Measurements from ENCODE around the gene SNCAIP.

SNCAIP gene

GRCh38 chr5:122295138-122295537, 16.9 kb upstream of the SNCAIP start:
- H3K4me1 ChIP-seq (ENCODE audit: insufficient read depth, poor library complexity, severe bottlenecking): no peaks in the 10 kb centered on the region
- no peak for ATAC-seq (ENCODE audit: low read depth)
- H3K27ac ChIP-seq (ENCODE audit: poor library complexity, severe bottlenecking): no peak overlapping the region
- no peaks in the 10 kb centered on the region for H3K36me3 ChIP-seq (ENCODE audit: low read depth)
- no peak for DNase-seq (ENCODE audit: low spot score)
- TF ChIP-seq CTCF (IDR thresholded peaks at IDR 0.05; ENCODE audit: poor library complexity, severe bottlenecking): peak; percentile 19
- H3K4me3 ChIP-seq (ENCODE audit: severe bottlenecking): no peak overlapping the region
- no peaks in the 10 kb centered on the region for H3K27me3 ChIP-seq (ENCODE audit: insufficient read depth, poor library complexity, severe bottlenecking)
- H3K9me3 ChIP-seq (ENCODE audit: severe bottlenecking): peaks cover 4% of the 10 kb centered on the region

GRCh38 chr5:122296871-122297270, 15.2 kb upstream of the SNCAIP start:
- no peaks in the 10 kb centered on the region for H3K4me1 ChIP-seq (ENCODE audit: insufficient read depth, poor library complexity, severe bottlenecking)
- TF ChIP-seq CTCF (IDR thresholded peaks at IDR 0.05; ENCODE audit: poor library complexity, severe bottlenecking): no peak
- peaks cover 4% of the 10 kb centered on the region for H3K9me3 ChIP-seq (ENCODE audit: severe bottlenecking)
- ATAC-seq (ENCODE audit: low read depth): no peak
- H3K27ac ChIP-seq (ENCODE audit: poor library complexity, severe bottlenecking): no peak overlapping the region
- DNase-seq (ENCODE audit: low spot score): no peak
- H3K36me3 ChIP-seq (ENCODE audit: low read depth): no peaks in the 10 kb centered on the region
- no peak overlapping the region for H3K4me3 ChIP-seq (ENCODE audit: severe bottlenecking)
- no peaks in the 10 kb centered on the region for H3K27me3 ChIP-seq (ENCODE audit: insufficient read depth, poor library complexity, severe bottlenecking)

- TF ChIP-seq CTCF (IDR thresholded peaks at IDR 0.05; ENCODE audit: poor library complexity, severe bottlenecking): no peak
- Histone ChIP-seq H3K9me3 (ENCODE audit: severe bottlenecking) (peaks cover 4% of the 10 kb centered on the region), H3K4me3 (ENCODE audit: severe bottlenecking) (no peak overlapping the region), H3K4me1 (ENCODE audit: insufficient read depth, poor library complexity, severe bottlenecking) (no peaks in the 10 kb centered on the region), H3K27me3 (ENCODE audit: insufficient read depth, poor library complexity, severe bottlenecking) (peaks cover 5% of the 10 kb centered on the region), H3K27ac (ENCODE audit: poor library complexity, severe bottlenecking) (no peak overlapping the region), H3K36me3 (ENCODE audit: low read depth) (no peaks in the 10 kb centered on the region)
- ATAC-seq (ENCODE audit: low read depth): no peak
- DNase-seq (ENCODE audit: low spot score): no peak
Observed at GRCh38 chr5:122297587-122298298, 14.3 kb upstream of the SNCAIP start.

- DNase-seq (ENCODE audit: low spot score) (no peak), ATAC-seq (ENCODE audit: low read depth) (0 out of 3 replicates have a peak, but pooled peaks have one; percentile 23)
- H3K4me3 ChIP-seq (ENCODE audit: severe bottlenecking): no peak overlapping the region
- H3K27ac ChIP-seq (ENCODE audit: poor library complexity, severe bottlenecking): no peak overlapping the region
- no peaks in the 10 kb centered on the region for H3K4me1 ChIP-seq (ENCODE audit: insufficient read depth, poor library complexity, severe bottlenecking)
- no peak for TF ChIP-seq CTCF (IDR thresholded peaks at IDR 0.05; ENCODE audit: poor library complexity, severe bottlenecking)
- H3K9me3 ChIP-seq (ENCODE audit: severe bottlenecking): no peaks in the 10 kb centered on the region
- no peaks in the 10 kb centered on the region for H3K36me3 ChIP-seq (ENCODE audit: low read depth)
- peaks cover 5% of the 10 kb centered on the region for H3K27me3 ChIP-seq (ENCODE audit: insufficient read depth, poor library complexity, severe bottlenecking)
Observed at GRCh38 chr5:122300374-122300773, 11.7 kb upstream of the SNCAIP start.

GRCh38 chr5:122301016-122301415, 11.0 kb upstream of the SNCAIP start:
- Histone ChIP-seq H3K4me1 (ENCODE audit: insufficient read depth, poor library complexity, severe bottlenecking) (no peaks in the 10 kb centered on the region), H3K36me3 (ENCODE audit: low read depth) (no peaks in the 10 kb centered on the region), H3K4me3 (ENCODE audit: severe bottlenecking) (no peak overlapping the region), H3K27me3 (ENCODE audit: insufficient read depth, poor library complexity, severe bottlenecking) (peaks cover 5% of the 10 kb centered on the region), H3K27ac (ENCODE audit: poor library complexity, severe bottlenecking) (no peak overlapping the region), H3K9me3 (ENCODE audit: severe bottlenecking) (no peaks in the 10 kb centered on the region)
- DNase-seq (ENCODE audit: low spot score) (no peak), ATAC-seq (ENCODE audit: low read depth) (no peak)
- TF ChIP-seq CTCF (IDR thresholded peaks at IDR 0.05; ENCODE audit: poor library complexity, severe bottlenecking): no peak

Measured in RWPE2 (cell line).